Occipital lobe (tissue), 2 donors: ENCODE results near the gene RRP9. TPM values are rescaled to one million over a fixed set of nuclear protein-coding genes. Genes with fewer than 3 reads are reported as not detected.

ENCODE experiments used
- DNase-seq: peaks from one replicate; lab custom pipeline; 2025; lab: John Stamatoyannopoulos, UW
- total RNA-seq: library from RNA; depleted of rRNA; stranded (reverse); fragments of >200 nt; gene quantifications from one replicate; pipeline ENCODE4 v1.2.3, GENCODE V29; 2014

RRP9 gene
- total RNA-seq, 1 donor from 2014 or later = 16.8 TPM

DNA sequence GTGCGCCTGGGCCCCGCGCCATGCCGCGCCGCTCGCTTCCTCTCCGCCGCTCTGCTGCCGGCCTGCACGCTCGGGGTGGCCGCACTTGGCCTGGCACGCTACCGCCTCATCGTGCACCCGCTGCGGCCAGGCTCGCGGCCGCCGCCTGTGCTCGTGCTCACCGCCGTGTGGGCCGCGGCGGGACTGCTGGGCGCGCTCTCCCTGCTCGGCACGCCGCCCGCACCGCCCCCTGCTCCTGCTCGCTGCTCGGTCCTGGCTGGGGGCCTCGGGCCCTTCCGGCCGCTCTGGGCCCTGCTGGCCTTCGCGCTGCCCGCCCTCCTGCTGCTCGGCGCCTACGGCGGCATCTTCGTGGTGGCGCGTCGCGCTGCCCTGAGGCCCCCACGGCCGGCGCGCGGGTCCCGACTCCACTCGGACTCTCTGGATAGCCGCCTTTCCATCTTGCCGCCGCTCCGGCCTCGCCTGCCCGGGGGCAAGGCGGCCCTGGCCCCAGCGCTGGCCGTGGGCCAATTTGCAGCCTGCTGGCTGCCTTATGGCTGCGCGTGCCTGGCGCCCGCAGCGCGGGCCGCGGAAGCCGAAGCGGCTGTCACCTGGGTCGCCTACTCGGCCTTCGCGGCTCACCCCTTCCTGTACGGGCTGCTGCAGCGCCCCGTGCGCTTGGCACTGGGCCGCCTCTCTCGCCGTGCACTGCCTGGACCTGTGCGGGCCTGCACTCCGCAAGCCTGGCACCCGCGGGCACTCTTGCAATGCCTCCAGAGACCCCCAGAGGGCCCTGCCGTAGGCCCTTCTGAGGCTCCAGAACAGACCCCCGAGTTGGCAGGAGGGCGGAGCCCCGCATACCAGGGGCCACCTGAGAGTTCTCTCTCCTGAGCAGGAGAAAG is 14.4 kb upstream of the RRP9 start:
- no peak for DNase-seq

DNA sequence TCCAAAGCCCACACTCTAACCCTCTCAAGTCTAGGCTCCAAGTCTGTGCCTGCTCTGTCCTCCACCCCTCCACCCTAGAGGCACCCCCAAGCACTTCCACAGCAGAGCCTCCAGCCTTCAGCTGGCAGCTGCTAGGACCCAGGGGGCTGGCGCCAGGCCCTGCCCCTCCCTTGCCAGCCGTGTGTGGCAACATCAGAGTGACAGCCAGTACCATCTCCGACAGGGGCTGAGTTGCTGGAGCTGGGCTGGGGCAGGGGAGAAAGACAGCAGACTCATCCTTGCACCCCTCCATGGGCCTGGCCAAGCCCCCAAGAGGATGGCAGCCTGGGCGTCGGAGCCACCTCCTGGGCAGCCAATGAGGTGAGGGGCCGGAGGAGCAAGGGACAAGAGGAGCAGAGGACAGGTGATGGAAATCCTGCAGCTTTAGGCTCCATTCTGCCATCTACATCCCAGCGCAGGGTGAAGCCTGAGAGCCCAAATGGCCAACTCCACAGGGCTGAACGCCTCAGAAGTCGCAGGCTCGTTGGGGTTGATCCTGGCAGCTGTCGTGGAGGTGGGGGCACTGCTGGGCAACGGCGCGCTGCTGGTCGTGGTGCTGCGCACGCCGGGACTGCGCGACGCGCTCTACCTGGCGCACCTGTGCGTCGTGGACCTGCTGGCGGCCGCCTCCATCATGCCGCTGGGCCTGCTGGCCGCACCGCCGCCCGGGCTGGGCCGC is 13.6 kb upstream of the RRP9 start, which contains the start of gene GPR62:
TSS of gene GPR62 (plus strand) at position 207 of the 718 bp plus-strand sequence. CDS start at position 479, 272 bp downstream.
- DNase-seq = peak; percentile 73

DNA sequence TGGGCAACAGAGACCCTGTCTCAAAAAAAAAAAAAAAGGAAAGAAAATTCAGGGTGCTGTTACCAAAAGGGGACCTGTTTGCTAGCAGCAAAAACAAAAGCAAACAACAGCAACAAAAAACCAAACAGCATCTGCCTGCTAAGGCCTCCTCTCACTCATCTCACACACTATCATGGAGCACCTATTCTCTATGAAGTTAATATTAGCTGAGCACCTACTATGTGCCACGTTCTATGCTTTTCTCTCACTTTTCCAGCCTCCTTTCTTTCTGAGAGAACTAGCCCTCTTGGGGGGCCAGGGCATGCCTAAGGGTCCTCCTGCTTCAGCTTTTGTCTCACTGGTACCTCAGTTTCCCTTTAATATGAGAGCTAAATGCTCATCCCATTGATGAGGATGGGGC is 13.0 kb upstream of the RRP9 start:
- no peak for DNase-seq

DNA sequence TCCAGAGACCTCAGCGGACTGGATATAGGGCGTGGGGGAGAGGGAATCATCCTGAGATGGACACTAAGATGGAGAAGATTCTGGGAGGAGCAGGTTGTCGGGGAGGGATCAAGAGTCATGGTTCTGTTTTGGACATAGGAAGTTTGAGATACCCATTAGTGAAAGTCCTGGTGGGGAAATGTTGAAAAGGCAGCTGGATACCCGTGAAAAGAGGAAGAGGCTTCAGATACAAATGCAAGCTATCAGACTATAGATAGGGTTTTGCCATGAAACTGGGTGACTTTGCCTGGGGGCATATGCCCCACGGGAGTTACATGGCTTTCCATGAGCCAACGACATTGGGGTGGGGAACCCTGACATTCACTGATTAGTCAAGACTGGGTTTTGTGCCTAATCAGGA is 12.4 kb upstream of the RRP9 start:
- no peak for DNase-seq

DNA sequence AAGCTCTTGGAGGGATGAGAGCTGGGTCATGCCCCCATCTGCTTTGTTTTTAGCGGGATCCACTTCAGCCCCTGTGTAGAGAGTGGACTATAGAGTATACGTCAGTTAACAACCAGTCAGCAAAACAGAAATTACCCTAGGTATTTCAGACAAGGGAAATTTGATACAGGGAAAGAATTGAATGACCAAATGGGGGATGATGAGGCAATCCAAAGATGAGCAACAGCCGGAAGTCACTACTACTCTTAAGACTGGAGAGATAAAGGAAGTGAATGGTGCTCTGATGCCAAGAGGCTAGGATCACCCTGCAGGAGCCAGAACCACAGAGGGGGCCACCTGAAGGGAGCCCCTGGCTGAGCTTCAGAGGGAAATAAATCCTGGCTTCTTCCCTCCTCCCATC is 11.7 kb upstream of the RRP9 start:
- DNase-seq = no peak

DNA sequence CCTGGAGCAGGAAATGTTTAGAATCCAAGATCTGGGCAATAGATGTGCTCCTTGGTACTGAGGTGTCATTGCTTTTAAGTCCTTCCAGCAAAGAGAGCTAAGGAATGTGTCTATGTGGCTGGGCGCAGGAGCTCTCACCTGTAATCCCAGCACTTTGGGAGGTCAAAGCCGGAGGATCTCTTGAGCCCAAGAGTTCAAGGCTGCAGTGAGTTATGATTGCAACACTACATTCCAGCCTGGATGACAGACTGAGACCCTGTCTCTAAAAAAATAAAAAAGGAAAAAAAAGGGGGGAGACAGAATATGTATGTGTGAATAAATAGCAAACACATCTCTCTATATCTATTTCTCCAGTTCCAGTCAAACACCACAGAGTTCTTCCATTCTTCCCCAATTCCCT is 9.2 kb upstream of the RRP9 start:
- no peak for DNase-seq

DNA sequence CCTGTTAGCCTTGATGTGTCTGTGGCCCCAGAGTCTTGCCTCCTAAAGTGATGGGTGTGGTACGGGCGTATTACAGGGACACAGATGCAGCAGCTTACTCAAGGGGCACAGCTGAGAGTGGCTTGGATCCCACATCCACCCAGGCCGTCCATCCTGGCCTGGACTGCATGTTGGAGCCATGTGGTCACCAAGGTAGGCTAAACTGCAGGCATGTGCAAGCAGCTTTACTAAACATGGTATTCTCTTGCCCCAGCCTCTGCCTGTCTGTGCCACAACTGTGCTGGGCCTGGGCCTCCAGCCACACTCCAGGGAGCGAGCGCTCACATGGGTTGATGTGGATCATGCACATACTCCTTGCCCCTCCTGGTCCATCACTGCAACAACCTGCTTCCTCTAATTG is 7.4 kb upstream of the RRP9 start:
- DNase-seq = no peak

DNA sequence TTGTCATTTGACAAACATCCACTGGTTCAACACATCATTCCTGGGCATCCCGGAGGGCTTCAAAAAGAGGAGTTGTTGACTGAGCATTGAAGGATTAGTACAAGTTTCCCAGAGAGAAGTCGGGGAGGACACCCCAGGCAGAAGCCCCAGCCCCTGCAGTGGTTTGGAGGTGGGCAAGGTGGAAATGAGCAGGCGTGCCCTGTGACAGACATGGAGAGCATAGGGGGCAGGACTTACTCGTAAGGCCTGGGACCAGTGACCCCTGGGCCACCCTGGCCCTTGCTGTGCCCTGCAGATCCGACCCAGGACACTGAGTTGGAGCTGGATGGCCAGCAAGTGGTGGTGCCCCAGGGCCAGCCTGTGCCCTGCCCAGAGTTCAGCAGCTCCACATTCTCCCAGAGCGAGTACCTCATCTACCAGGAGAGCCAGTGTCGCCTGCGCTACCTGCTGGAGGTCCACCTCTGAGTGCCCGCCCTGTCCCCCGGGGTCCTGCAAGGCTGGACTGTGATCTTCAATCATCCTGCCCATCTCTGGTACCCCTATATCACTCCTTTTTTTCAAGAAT is 6.4 kb upstream of the RRP9 start:
- no peak for DNase-seq

DNA sequence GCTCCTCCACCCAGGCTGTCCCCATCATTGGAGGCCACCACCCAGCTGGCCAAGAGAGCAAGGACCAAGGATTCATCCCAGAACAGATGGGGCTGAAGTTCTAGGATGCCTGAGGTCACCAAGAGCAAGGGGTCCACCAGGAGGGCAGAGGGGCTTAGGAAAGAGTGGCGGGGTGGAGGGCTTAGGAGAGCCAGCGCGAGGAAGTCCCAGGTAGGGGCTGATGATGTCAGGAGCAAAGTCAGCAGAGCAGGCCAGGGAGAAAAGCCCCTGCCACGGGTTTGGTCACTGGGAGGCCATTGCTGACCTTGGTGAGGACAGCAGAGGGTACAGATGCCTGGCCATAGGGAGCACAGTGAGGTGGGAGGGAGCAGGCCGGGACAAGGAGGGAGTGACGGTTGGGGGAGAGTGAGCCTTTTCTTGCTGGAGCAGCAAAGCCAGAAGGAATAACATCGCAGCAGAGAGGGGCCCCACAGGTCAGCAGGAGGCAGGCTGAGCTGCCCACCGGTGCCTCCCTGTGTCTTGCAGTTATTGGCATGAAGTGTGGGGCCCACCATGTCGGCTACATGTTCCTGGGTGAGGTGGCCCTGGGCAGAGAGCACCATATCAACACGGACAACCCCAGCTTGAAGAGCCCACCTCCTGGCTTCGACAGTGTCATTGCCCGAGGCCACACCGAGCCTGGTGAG is 5.7 kb upstream of the RRP9 start:
- no peak for DNase-seq

DNA sequence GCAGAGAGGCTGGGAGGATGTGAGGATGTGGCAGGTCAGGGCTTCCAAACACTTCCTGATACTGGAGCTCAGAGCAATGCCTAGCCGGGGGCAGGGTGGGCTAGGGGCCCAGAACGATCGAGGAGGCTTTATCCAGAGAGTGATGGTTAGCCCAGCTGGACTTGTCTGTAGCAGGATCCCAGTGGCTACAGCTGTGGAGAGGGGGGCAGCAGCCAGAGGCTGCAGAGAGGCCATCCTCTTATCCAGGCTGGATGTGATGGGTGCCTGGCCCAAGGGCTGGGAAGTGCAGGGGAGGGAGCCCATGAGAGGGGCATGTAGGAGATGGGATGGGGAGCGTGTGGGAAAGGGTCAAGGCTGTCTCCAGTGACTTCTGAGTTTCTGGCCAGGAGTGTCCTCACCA is 5.1 kb upstream of the RRP9 start:
- no peak for DNase-seq

DNA sequence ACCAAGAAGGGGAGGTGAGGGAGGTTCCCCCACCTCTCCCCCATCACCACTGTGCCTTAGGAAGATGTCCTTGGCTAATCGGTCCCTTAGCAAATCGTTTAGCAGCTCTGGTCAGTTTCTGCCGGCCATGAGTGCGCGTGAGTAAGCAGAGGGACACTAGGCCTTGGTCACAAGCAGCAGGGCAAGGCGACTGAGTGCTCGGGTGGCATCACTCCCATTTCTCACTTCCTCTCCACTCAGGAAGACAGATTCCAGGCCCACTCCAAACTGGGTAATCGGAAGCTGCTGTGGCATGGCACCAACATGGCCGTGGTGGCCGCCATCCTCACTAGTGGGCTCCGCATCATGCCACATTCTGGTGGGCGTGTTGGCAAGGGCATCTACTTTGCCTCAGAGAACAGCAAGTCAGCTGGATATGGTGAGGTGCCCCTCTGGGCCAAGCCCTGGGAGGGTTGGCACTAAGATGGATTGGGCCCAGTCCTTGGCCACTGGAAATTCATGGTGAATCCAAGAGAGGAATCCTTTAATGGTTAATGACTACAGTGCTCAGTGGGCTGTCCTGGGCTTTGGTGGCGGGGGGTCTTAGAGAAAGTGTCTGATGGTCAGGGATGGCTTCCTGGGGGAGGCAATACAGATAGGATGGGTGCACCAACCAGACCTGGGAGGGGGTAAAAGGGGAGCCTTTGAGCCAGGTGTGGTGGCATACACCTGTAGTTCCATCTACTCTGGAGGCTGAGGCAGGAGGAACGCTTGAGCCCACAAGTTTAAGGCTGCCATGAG is 4.4 kb upstream of the RRP9 start:
- DNase-seq = no peak

DNA sequence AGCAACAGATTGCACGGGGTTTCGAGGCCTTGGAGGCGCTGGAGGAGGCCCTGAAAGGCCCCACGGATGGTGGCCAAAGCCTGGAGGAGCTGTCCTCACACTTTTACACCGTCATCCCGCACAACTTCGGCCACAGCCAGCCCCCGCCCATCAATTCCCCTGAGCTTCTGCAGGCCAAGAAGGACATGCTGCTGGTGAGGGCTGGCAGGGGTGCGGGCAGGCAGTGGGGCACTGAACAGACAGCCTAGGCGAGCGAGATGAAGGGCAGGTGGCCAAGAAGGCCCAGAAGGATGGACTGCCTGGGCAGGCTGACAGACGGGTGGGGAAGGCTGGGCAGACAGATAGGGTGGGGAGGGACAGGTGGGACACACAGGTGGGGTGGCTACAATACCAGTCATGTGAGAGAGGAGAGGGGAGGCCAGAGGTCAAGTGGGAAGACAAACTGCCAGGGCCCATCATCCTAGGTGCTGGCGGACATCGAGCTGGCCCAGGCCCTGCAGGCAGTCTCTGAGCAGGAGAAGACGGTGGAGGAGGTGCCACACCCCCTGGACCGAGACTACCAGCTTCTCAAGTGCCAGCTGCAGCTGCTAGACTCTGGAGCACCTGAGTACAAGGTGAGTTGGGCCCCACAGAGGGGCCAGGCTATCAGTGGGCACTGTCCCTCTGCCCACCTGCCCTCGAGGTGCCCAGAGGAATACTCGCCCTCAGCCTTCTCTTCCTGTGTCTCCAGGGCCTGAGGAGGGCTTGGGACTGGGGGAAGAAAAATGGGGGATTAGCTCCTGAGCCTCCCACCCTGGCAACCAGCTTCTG is 3.5 kb upstream of the RRP9 start:
- no peak for DNase-seq

DNA sequence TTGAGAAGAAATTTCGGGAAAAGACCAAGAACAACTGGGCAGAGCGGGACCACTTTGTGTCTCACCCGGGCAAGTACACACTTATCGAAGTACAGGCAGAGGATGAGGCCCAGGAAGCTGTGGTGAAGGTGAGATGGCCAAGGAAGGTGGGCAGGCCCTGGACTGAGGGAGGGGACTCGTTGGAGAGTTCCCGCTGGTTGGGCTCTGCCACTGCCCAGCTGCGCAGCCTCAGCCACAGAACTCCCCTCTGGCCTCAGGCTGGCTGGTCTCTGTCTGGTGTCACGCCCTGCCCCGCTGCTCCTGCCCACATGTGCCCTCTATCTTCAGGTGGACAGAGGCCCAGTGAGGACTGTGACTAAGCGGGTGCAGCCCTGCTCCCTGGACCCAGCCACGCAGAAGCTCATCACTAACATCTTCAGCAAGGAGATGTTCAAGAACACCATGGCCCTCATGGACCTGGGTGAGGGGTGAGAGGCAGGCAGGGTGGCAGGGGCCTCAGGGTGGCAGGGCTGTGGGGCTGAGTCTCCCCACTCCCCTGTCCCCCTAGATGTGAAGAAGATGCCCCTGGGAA is 2.8 kb upstream of the RRP9 start:
- DNase-seq = no peak

DNA sequence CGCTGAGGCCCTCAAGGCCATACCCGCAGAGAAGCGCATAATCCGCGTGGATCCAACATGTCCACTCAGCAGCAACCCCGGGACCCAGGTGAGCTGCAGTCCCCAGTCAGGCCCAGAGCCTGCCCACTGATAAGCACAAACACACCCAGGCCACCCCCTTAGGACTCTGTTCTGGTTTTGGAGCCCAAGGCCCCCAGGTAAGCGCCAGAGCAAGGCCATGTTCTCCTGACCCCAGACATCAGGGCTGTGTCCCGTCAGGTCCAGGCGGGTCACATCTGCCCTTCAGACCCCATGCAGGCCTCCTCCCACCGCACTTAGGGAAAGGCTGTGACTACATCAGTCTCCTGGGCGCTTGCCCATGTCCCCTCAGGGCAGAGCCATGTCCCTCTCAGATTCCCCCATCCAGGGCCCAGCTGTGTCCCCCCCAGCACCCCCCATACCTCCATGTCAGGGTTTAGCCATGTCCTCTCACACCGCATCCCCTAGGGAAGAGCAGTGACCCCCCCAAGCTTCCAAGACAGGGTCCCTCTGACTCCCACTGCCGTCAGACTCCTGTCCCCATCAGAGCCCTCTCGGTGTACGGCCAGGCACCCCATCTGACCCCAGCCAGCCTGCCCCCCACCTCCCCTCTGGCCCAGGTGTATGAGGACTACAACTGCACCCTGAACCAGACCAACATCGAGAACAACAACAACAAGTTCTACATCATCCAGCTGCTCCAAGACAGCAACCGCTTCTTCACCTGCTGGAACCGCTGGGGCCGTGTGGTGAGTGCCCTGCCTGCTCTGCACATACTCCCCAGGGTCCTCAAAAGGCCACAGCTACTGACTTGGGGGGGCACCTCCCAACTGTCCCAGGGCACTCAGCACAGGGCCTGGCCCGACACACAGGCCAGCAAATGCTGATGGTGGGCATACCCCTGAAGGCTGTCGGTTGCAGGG is 2.0 kb upstream of the RRP9 start:
- DNase-seq = no peak

DNA sequence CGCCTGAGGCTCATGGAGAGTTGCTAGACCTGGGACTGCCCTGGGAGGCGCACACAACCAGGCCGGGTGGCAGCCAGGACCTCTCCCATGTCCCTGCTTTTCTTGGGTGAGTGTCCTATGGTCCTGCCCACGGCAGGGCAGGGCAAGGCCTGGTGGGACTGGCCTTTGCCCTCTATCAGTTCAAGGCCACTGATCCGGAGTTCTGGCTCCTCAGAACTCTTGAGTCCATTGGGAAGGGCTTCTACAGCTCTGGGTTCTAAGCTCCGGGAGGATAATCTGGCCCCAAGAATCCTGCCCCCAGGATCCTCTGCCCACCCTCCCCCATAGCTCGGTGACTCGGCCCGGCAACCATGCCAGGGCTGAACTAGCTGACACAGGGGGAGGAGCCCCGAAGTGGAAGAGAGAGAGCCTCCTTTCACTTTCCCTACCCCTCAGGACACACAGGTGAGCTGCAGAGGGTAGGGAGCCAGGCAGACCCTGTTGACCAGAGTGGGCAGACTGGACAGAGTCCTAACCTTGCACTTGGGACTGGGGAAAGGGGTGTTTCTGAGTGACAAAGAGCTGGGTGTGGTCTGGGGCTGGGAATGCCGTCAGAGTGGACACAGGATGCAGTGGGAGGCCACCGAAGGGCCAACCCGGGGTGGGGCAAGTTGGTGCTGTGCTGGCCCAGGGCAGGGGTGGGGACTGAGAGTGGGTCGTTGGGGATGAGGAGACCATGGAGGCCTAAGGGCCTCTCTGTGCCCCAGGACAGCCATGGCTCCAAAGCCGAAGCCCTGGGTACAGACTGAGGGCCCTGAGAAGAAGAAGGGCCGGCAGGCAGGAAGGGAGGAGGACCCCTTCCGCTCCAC is 1.1 kb upstream of the RRP9 start:
- no peak for DNase-seq

DNA sequence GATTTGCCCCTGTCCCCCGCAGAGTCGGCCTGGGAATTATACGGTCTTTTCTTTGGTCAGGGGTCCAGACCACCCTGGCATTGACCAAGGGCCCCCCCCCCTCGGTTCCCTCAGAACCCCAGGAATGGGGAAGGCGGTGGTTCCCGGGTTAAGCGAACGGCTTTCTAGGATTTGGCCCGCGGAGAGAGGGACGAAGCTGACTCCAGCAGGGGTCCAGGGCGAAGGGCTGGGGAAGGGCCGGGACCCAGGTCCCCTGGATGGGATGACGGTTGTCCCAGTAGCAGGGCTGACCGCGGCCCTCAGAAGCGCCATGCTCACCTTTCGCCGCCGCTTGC is 274 bp downstream of the RRP9 start:
- no peak for DNase-seq

DNA sequence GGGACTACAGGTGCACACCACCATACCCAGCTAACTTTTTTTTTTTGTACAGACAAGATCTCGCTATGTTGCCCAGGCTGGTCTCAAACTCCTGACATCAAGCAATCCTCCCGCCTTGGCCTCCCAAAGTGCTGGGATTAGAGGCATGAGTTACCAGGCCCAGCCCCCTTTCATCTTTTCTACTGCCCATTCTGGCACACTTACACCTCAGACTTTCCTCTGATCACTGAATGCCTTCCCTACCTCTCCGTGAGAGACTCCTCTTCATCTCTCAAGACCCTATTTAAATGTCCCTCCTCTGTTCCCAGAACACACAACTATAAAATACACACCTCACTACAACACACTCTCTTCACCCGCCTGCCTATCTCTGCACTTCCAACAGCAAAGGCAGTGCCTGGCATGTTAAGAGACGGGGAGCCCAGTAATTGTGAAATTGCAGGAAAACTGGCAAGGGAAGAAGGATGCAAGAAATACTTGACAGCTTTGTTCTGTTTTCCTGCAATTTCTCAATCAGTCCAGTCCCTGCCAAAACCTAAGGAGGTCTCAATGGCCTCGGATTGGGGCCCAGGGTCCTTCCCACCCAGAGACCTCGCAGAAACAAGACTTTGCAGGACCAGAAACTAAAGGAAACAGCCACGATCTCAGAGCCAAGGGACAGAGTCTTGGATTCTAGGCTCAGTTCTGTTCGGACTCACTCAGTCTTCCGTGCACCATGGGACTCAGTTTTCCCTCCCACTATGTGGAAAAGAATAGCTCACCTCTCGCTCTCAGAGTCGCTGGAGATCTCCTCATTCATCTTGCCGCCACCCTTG is 849 bp downstream of the RRP9 start:
- DNase-seq = no peak
